HG03095 (cell line): ENCODE measurements around the gene TMEM132D.

Experiments
- ATAC-seq: cut with Tn5 transposase; IDR thresholded peaks from one replicate; pipeline ENCODE4 v1.9.1; 2021; ENCODE audit warnings: moderate library complexity; ENCODE audit not compliant: unreplicated experiment

Gene TMEM132D

DNA sequence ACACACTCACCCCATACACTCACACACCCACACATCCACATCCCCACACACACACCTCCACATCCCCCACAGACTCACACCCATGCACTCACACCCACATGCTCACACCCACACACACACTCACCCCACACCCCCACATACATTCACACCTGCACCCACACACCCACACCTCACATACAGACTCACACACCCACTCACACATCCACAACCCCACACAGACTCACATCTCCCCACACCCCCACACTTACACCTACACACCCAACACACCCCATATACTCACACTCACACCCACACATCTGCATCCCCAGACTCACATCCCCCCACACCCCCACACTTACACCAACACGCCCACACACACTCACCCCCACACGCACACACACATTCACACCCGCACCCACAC lies 878.8 kb downstream of the TMEM132D start:
- no peak for ATAC-seq
